ENCODE measurements around the gene CALB2. TPM values are rescaled to one million over a fixed set of nuclear protein-coding genes. Genes with fewer than 3 reads are reported as not detected.

The CALB2 gene
- total and polyA plus RNA-seq, 2 donors (not counting 3 experiments of a cell fraction or from before 2014, with no cell fraction given), result not detected

- Histone ChIP-seq H3K79me2 (ENCODE audit: control insufficient read depth, insufficient read depth, low read length) (no peaks in the 10 kb centered on the region), H3K4me1 (ENCODE audit: control insufficient read depth, extremely low read depth, insufficient read depth, low read length) (no peaks in the 10 kb centered on the region), H3K9ac (replicated peaks; ENCODE audit: extremely low read depth, insufficient read depth, low read length) (no peak overlapping the region), H3K4me3 (replicated peaks in 1 of 3; ENCODE audit: insufficient read depth in 1 of 3, low read depth in 1 of 3, low read length in 3 of 3) (no peak overlapping the region), H3K9me3 (replicated peaks; ENCODE audit: control insufficient read depth, insufficient read depth, low read length) (no peaks in the 10 kb centered on the region), H3K27ac (ENCODE audit: insufficient read depth, low read depth, low read length) (no peak overlapping the region), H3K27me3 (ENCODE audit: control insufficient read depth in 2 of 2, insufficient read depth in 2 of 2, low read length in 2 of 2) (peaks cover 3 to 7% of the 10 kb centered on the region in 2 experiments), H3K4me2 (ENCODE audit: insufficient read depth, low read length) (no peak overlapping the region), H3K36me3 (ENCODE audit: control insufficient read depth in 2 of 2, extremely low read depth in 1 of 2, insufficient read depth in 2 of 2, low read length in 2 of 2) (no peaks in the 10 kb centered on the region), H4K20me1 (replicated peaks; ENCODE audit: control insufficient read depth, extremely low read depth, insufficient read depth, low read length) (no peaks in the 10 kb centered on the region), H3K9me1 (replicated peaks; ENCODE audit: control insufficient read depth, extremely low read depth, insufficient read depth, low read length) (no peaks in the 10 kb centered on the region), H2AFZ (ENCODE audit: low read depth, low read length) (no peak overlapping the region)
- TF ChIP-seq CTCF (IDR thresholded peaks at IDR 0.05; ENCODE audit: extremely low read depth in 1 of 2, insufficient read depth in 1 of 2, low read depth in 1 of 2, low read length in 2 of 2) (peak; percentile 24 to 54), FOS (IDR thresholded peaks at IDR 0.05; ENCODE audit: borderline replicate concordance, insufficient read depth, low read length) (no peak)
- CTCF ChIA-PET, result interaction anchor here (0.7 to 1.9 kb wide), 3 partner anchors 9 to 78 kb away, joined by 4 to 11 read pairs (median 8); no protein-coding TSS in a partner anchor
- intact Hi-C loops (cut with micrococcal nuclease), result no loop called here
- BruUV-seq (replicated peaks), result no TSS peak
- dilution Hi-C loops (cut with MboI; ENCODE audit: extremely low pct_ligation_motif_present, low sequenced_read_pairs), result no loop called here
- no peak for DNase-seq (ENCODE audit: low read depth, low spot score)
- POLR2A ChIA-PET, result no interaction called here
- no peak for FAIRE-seq
These were observed 63.4 kb downstream of the CALB2 start for GRCh38 chr16:71421911-71422310.

- Histone ChIP-seq H3K36me3 (ENCODE audit: control insufficient read depth in 2 of 2, extremely low read depth in 1 of 2, insufficient read depth in 2 of 2, low read length in 2 of 2) (no peaks in the 10 kb centered on the region), H3K79me2 (ENCODE audit: control insufficient read depth, insufficient read depth, low read length) (no peaks in the 10 kb centered on the region), H3K4me1 (ENCODE audit: control insufficient read depth, extremely low read depth, insufficient read depth, low read length) (no peaks in the 10 kb centered on the region), H2AFZ (ENCODE audit: low read depth, low read length) (no peak overlapping the region), H3K9me1 (replicated peaks; ENCODE audit: control insufficient read depth, extremely low read depth, insufficient read depth, low read length) (no peaks in the 10 kb centered on the region), H3K27ac (ENCODE audit: insufficient read depth, low read depth, low read length) (no peak overlapping the region), H3K27me3 (ENCODE audit: control insufficient read depth in 2 of 2, insufficient read depth in 2 of 2, low read length in 2 of 2) (peaks cover 3 to 7% of the 10 kb centered on the region in 2 experiments), H3K4me3 (replicated peaks in 1 of 3; ENCODE audit: insufficient read depth in 1 of 3, low read depth in 1 of 3, low read length in 3 of 3) (no peak overlapping the region), H3K4me2 (ENCODE audit: insufficient read depth, low read length) (no peak overlapping the region), H4K20me1 (replicated peaks; ENCODE audit: control insufficient read depth, extremely low read depth, insufficient read depth, low read length) (no peaks in the 10 kb centered on the region), H3K9me3 (replicated peaks; ENCODE audit: control insufficient read depth, insufficient read depth, low read length) (no peaks in the 10 kb centered on the region), H3K9ac (replicated peaks; ENCODE audit: extremely low read depth, insufficient read depth, low read length) (no peak overlapping the region)
- POLR2A ChIA-PET, result no interaction called here
- DNase-seq (ENCODE audit: low read depth, low spot score), result no peak
- dilution Hi-C loops (cut with MboI; ENCODE audit: extremely low pct_ligation_motif_present, low sequenced_read_pairs) (no loop called here), intact Hi-C loops (cut with micrococcal nuclease) (no loop called here)
- no peak for FAIRE-seq
- TF ChIP-seq MAX (IDR thresholded peaks at IDR 0.05; ENCODE audit: insufficient read depth, insufficient read length) (no peak), POLR2A (IDR thresholded peaks at IDR 0.05; ENCODE audit: low read depth, low read length) (no peak), GATA2 (IDR thresholded peaks at IDR 0.05; ENCODE audit: insufficient read depth, insufficient read length, low read depth, low read length) (no peak), JUN (IDR thresholded peaks at IDR 0.05; ENCODE audit: borderline replicate concordance, insufficient read depth, insufficient read length, low read depth) (no peak), CTCF (IDR thresholded peaks at IDR 0.05; ENCODE audit: extremely low read depth in 1 of 2, insufficient read depth in 1 of 2, low read depth in 1 of 2, low read length in 2 of 2) (no peak), MYC (IDR thresholded peaks at IDR 0.05; ENCODE audit: low read depth, low read length) (no peak), EZH2 (IDR thresholded peaks at IDR 0.05; ENCODE audit: borderline replicate concordance, low read depth, low read length, severe bottlenecking) (no peak)
- no TSS peak for BruUV-seq (replicated peaks)
- CTCF ChIA-PET, result interaction anchor here (0.8 to 1.6 kb wide), 2 partner anchors 10 to 188 kb away, joined by 4 to 8 read pairs; no protein-coding TSS in a partner anchor
These were observed 64.5 kb downstream of the CALB2 start for GRCh38 chr16:71423016-71423415.
